ENCODE measurements around the gene TMC4.

- no peak for TF ChIP-seq POLR2A (IDR thresholded peaks at IDR 0.05)
- no peak for TF ChIP-seq CTCF (IDR thresholded peaks at IDR 0.05)
- no peak for TF ChIP-seq EP300 (IDR thresholded peaks at IDR 0.05)
- TF ChIP-seq POLR2AphosphoS5 (IDR thresholded peaks at IDR 0.05) = no peak
These were observed 43.9 kb upstream of the TMC4 start for GRCh38 chr19:54216869-54217268.

Data from sigmoid colon (tissue), 4 donors.